ENCODE results near the gene RABGAP1L.
A peak's percentile ranks its signal among the peaks of the same experiment; 100 is the strongest.
"Not testable (repeated sequence)": the region's sequence is repeated elsewhere in the genome, so short reads cannot be mapped to it uniquely, and the experiment has no call there.

The RABGAP1L gene

GRCh38 chr1:174397261-174397660, 237.9 kb downstream of the RABGAP1L start:
- no peak for DNase-seq

DNA sequence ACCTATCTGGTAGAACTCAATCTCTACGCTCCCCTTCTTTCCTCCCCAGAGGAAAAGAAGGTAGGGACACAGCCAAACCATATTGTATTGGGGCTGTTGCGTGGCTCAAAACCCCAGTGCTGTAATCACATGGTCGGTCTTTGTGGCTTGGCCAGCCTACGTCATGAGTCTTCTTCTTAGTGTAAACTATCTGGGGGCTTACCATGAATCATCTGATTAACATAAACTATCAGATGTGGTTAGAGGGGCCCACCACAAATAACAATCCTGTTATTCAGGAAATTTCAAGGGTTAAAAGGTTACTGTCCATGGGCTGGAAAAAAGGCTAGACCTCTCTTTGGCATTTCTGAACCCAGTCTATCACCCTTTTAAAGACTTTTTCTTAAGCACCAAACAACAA, 238.9 kb downstream of the RABGAP1L start:
- no peak for DNase-seq

DNA sequence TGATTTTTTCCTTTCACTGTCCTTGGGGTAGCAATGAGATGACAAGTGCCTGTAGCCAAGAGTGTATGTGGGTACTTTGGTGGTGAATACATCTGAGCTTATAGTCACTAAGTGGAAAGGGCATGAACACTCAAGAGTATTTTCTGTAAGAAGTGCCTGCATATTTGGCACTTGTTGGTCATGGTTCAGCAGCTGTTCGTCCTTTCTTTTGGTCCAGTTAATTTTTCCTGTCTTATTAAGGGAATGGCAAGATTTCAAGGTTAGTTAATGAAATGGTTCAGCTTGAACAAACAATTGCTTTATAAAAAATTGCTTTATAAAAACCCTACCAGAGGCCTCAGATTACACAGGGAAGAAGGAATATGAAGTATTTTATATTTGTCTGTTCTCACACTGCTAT, 239.9 kb downstream of the RABGAP1L start:
- no peak for DNase-seq

DNA sequence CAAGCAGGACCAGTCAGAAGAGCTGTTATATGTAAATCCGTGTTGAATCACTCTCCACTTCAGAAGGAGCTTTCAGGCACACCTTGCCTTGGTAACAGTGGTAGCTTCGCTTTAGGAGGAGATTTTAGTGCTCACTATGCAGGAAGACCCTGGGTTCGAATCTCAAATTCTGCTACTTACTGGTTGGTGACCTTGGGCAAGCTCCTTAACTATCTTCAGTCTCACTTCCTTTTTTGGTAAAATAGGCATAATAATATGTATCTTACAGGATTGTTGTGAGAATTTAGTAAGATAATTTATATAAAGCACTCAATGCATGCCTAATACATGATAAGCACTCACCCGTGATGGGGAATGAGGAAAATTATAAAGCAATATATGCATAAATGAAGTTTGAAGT, 241.8 kb downstream of the RABGAP1L start:
- DNase-seq, result no peak

DNA sequence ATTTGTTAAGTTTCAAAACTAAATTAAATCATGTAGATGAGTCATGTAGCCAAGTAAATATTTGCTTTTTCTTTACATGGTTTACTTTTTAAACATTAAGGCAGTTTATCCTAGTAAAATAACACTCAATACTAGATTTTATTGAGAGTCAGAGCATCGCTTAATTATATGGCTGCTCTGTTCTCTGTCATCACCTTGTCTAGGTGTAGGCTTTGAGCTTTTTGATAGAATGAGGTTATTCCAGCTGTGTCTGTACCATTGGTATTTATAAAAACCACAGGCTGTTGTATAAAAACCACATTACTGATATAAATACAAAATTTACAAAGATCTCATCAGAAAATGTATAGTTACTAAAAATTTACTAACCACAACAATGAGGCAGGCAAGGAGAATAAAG, 245.9 kb downstream of the RABGAP1L start:
- DNase-seq, result peak; percentile 26

DNA sequence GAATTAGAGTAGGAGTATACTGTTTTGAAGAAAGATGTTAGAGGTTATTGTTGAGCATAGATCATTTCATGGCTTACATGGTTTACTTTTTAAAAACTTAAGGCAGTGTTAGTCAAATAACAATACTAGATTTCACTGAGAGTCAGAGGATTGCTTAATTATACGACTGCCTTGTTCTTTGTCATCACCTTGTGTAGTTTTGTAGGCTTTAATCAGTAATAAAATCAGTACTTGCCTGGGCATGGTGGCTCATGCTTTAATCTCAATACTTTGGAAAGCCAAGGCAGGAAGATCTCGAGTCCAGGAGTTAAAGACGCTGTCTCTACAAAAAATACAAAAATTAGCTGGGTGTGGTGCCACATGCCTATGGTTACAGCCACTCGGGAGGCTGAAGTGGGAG, 247.1 kb downstream of the RABGAP1L start:
- DNase-seq, result no peak

GRCh38 chr1:174407665-174408064, 248.3 kb downstream of the RABGAP1L start:
- no peak for DNase-seq

DNA sequence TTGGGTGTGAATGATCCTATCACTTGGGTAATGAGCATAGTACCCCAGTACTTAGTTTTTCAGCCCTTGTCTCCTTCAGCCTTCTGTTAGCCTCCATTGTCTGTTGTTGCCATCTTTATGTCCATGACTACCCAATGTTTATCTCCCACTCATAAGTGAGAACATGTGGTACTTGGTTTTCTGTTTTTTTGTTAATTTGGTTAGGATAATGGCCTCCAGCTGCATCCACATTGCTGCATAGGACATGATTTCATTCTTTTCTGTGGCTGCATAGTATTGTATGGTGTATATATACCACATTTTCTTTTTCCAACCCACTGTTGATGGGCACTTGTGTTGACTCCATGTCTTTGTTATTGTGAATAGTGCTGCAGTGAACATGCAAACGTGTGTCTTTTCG, 248.8 kb downstream of the RABGAP1L start:
- no peak for DNase-seq

DNA sequence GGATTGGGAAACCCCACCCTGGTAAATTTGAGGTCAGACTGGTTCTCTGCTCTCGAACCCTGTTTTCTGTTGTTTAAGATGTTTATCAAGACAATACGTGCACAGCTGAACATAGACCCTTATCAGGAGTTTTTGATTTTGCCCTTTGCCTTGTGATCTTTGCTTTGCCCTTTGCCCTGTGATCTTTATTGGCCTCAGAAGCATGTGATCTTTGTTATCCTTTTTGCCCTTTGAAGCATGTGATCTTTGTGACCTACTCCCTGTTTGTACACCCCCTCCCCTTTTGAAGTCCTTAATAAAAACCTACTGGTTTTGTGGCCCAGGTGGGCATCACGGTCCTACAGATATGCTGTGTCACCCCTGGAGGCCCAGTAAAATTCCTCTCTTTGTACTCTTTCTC, 250.5 kb downstream of the RABGAP1L start:
- DNase-seq, result not testable (repeated sequence)

DNA sequence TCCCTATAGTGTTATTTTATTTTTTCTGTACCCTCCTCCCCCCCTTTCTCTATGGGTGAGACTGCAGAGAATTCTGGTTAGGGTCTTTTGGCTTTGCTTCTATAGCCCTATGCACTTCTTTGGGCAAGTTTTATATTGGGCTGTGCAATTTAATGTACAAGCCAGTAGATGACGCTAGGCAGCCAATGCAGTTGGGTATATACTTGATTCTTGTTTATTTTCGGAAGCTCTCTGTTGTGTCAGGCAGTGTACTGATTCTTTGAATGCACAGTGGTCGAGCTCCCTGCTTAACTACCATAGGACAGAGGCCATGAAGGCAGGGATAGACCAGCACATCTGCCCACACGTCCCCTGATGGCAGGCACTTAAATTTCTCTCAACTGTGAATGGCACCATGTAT, 254.3 kb downstream of the RABGAP1L start:
- DNase-seq, result no peak

- DNase-seq, result no peak
These were observed 254.9 kb downstream of the RABGAP1L start for GRCh38 chr1:174414203-174414602.

DNA sequence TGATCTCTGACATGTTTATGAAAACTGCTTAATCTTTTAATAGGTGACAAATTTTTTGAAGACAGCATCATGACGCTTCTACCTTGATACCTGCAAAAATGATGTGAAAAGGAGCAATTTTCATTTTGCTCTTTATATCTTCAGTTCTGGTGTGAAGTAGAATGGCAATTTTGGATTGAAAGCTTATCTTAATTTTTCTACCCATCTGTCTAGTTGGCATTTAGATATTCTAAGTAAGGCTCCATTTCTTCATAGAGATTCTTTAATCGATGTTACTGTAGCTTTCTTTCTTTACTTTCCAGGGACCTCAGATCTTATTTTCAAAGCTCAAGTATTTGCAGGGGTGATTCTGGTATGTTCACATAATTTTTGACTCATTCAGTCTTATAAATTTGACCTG, 256.2 kb downstream of the RABGAP1L start:
- DNase-seq, result no peak

DNA sequence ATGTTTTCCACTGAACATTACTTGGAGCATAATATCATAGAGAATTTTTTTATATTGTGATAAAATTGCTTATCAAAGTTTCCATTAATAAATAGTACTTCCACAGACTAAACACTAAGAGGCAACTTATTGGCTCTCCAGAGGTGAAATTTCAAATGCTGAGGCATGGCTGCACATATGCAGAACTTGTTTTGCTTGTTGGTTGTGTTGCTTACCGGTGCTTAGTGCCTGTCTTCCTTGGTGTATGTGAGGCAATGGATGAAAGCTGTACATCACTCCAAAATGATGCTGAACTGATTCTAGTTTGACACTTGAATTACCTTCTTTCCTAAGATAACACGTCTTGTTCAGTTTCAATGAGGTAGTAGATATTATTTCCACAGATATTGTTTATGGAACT, 258.6 kb downstream of the RABGAP1L start:
- DNase-seq, result no peak

- no peak for DNase-seq
These were observed 265.8 kb downstream of the RABGAP1L start for GRCh38 chr1:174425121-174425520.

DNA sequence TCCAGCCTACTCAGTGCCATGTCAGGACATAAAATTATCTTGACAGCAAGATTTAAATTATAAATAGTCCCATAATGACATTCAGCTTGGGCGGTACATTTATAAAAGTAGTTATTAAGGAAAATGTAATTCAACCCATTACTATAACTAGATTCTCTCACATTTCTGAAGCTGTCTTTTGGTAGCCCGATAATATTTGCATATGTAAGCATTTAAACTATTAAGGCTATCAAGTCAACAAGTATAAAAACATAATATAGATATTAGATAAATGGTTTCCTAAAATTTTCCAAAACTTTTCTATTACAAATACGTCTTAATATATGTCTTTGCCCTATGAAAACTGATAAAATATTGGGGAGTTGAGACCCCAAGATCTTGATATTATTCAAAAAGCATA, 266.8 kb downstream of the RABGAP1L start:
- no peak for DNase-seq

- DNase-seq, result no peak
These were observed 268.7 kb downstream of the RABGAP1L start for GRCh38 chr1:174428033-174428432.

- no peak for DNase-seq
These were observed 269.4 kb downstream of the RABGAP1L start for GRCh38 chr1:174428739-174429138.

DNA sequence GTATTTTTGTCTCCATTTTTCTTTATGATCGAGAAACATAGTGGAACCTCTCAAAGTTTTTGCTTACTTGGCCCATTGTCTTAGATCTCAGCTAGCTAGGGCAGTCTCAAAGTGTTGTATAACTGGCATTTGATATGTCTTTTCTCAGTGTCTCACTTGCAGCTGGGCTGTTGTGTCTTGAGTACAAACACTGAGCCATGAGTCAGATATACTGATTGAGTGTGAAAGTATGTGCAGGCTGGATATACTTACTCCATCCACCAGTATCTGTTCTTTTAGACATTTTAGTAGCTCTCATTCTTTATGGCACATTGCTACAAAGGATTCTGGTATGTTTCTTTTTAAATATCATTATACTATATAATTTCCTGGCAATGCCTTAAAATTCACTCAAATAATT, 274.1 kb downstream of the RABGAP1L start:
- no peak for DNase-seq

DNA sequence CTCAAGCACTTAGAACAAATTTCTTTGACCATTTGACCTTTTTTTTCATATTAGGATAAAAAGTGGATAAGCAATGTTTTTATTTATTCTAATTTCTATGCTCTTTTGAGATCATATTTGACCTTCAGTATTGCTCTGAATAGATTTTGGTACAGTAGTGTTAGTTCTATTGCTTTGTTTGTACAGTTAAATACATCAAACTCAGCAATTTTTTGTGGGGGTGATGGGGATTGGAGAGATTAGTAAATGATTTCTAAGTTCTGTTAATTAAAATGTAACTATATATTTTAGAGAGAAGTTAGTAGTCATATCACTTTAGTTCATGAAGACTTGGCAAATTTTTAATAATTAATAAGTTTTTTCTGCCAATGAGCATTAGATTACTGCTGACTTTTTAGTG, 286.0 kb downstream of the RABGAP1L start:
- no peak for DNase-seq

DNA sequence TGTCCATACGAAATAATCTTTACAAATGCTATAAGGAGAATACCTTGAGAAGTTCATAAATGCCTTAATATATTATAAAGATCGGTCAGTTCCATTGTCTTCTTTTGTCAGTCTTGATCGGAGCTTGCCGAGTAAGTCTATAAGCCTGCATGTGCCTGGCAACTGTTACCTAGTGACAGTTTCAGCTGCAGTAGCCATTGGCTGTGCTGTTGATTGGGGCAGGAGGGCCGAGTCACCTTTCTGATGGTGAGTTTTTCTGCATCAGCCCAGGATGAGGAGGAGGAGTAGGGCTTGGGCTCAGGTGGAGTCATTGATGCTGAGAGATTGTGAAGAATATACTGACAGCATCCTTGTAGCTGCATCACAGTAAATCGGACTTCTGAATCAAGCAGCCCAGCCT, 286.5 kb downstream of the RABGAP1L start:
- no peak for DNase-seq

DNA sequence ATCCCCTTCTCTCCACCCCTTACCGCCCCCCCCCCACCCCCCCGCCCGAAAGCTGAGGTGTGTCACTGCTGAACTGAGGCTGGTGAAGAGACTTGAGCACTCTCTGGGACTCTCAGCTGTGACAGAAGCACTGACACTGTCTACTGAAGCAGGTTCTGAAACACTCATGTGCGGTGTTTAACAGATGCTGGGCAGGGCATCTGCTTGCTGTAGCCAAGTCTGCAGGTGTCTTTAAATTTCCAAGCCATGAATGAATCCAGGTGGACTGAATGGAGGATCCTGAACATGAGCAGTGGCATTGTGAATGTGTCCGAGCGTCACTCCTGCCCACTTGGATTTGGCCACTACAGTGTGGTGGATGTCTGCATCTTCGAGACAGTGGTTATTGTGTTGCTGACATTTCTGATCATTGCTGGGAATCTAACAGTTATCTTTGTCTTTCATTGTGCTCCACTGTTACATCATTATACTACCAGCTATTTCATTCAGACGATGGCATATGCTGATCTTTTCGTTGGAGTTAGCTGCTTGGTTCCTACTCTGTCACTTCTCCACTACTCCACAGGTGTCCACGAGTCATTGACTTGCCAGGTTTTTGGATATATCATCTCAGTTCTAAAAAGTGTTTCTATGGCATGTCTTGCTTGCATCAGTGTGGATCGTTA, 288.7 kb downstream of the RABGAP1L start, which contains the start of gene GPR52:
GPR52 (plus strand) TSS at position 99 of the 665 bp plus-strand sequence; CDS start at position 247, 148 bp downstream.
- no peak for DNase-seq

GRCh38 chr1:174448531-174448883, 289.2 kb downstream of the RABGAP1L start:
- DNase-seq, result no peak

- no peak for DNase-seq
These were observed 289.7 kb downstream of the RABGAP1L start for GRCh38 chr1:174448974-174449373.

GRCh38 chr1:174451408-174451807, 292.1 kb downstream of the RABGAP1L start:
- no peak for DNase-seq

GRCh38 chr1:174465855-174466254, 306.5 kb downstream of the RABGAP1L start:
- no peak for DNase-seq

- DNase-seq, result no peak
These were observed 307.3 kb downstream of the RABGAP1L start for GRCh38 chr1:174466607-174467006.

Data from NCI-H774 (cell line).